GM23248 (cell line): ENCODE measurements around the gene ANKRD11.

ENCODE experiments used
- EZH2 ChIP-seq: fragments of 200-600 bp; sonication (generic); IDR thresholded peaks from 2 replicates; pipeline ENCODE4 v1.6.1; 2018; ENCODE audit warnings: antibody characterized with exemption, mild to moderate bottlenecking; ENCODE audit not compliant: insufficient read depth, poor library complexity, severe bottlenecking
- EZH2phosphoT487 ChIP-seq: fragments of 200-600 bp; sonication (generic); IDR thresholded peaks from 2 replicates; pipeline ENCODE4 v1.6.1; 2018; ENCODE audit warnings: antibody characterized with exemption, moderate library complexity, mild to moderate bottlenecking, low read depth; ENCODE audit not compliant: insufficient read depth

GRCh38 chr16:89309438-89310122 is 180.8 kb downstream of the ANKRD11 start:
- TF ChIP-seq EZH2: no peak
- no peak for TF ChIP-seq EZH2phosphoT487
